ENCODE measurements around the gene GPD1L.
"Not testable (repeated sequence)": the region's sequence is repeated elsewhere in the genome, so short reads cannot be mapped to it uniquely, and the experiment has no call there.

Gene GPD1L

GRCh38 chr3:32106929-32107362, 526 bp downstream of the GPD1L start:
- no peak for DNase-seq

- DNase-seq: not testable (repeated sequence)
Measured at GRCh38 chr3:32108224-32108623, 1.8 kb downstream of the GPD1L start.

DNA sequence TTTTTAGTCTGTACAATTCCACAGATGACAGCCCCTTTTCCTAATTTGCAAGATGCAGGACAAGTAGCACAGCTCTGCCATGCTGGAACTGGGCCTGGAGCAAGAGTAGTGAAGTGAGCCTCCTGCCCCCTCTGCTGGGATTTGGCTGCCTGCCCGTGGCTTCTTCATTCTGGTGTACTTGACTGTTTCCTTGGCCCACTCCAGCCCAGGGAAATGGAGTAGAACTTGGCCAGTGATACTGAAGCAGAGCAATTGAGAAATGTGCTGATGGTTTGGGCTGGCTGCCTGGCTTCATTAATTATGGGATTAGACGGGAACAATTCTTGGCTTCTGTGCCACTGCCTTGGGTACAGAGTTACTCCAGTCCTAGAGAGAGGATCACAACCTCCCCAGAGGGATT, 2.8 kb downstream of the GPD1L start:
- no peak for DNase-seq

DNA sequence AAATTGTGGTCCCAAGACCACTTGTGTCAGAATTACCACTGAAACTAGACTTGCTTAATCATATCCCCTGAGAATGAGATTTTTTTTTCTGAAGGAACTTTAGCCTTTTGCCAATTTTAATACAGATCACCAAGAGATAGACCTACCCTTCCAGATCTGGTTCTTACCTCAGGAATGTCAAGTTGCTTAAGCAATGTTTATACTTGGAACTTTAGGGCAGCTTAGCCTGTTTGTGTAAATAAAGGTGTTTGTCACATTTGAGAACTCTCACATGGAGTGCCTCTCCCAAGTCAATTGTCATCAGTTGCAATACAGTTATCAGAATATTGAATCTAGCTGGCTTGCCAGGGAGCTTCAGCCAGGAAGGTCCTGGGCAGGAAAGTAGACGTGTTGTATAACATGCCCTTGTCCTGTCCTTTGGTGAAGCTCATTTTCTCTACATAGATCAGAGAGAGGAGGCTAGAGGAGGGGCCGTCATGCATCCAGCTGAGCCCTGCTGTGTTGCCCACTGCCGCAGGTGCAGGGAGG, 3.9 kb downstream of the GPD1L start:
- no peak for DNase-seq

DNA sequence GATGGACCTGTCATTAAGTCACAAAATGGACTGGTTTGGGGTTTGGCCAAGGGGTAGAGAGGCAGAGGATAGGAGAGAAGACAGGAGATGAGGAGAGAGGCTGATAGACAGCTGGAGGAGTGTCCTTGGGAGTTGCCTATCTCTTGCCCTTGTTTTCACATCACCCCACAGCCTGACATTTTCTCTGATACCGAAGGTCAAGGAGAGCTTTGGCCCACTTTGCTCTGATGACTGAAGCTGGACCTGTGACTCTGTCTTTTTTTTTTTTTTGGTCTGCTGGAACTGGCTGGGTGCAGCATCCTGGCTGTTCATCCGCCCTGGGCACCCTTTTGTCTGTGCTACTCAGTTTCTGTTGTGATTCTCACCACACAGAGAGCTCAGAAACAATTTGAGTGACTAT, 5.1 kb downstream of the GPD1L start:
- DNase-seq: no peak

DNA sequence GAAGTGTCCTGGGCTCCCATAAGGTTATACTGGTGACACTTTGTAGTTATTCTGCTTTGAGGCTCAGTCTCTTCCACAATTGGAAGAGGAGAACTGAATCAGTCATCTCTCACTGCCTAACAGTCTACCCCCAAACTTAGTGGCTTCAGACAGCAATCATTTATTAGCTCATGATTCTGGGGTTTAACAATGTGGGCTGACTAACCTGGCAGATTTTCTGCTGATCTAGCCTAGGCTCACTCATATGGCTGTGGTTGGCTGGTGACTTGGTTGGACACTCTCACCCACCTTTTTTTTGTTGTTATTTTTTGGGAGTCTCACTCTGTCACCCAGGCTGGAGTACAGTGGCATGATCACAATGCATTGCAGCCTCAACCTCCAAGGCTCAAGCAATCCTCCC, 7.1 kb downstream of the GPD1L start:
- no peak for DNase-seq

GRCh38 chr3:32113981-32114545, 7.6 kb downstream of the GPD1L start:
- DNase-seq: no peak

DNA sequence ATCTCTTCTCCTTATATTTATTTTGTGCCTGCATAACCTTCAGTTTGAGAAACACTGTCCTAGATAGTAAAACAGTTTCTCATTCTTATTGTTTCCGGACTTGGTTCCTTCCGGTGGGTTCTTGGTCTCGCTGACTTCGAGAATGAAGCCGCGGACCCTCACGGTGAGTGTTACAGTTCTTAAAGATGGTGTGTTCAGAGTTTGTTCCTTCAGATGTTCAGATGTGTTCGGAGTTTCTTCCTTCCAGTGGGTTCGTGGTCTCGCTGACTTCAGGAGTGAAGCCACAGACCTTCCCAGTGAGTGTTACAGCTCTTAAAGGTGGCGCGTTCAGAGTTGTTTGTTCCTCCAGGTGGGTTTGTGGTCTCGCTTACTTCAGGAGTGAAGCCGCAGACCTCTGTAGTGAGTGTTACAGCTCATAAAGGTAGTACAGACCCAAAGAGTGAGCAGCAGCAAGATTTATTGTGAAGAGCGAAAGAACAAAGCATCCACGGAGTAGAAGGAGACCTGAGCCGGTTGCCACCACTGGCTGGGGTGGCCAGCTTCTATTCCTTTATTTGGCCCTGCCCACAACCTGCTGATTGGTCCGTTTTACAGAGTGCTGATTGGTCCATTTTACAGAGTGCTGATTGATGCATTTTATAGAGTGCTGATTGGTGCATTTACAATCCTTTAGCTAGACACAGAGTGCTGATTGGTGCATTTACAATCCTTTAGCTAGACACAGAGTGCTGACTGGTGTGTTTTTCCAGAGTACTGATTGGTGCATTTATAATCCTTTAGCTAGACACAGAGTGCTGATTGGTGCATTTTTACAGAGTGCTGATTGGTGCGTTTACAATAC, 8.3 kb downstream of the GPD1L start:
- DNase-seq: not testable (repeated sequence)

DNA sequence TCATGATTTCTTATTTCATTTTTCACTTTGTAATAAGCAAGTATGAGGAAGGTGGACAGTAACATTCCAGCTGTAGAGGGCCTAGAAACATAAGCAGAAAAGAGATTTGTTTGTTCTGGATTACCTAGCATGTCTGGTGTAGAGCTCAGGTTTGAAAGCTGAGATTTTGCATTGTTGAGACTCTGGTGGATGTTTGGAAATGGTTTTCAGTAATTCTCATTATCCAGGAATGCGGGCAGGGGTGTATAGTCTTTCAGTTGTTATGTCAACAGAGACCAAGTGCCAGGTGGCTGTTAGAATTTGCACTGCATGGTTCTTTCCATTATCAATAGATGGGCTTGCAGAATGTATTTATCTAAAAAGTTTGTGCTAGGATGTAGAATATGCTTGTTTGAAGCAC, 10.9 kb downstream of the GPD1L start:
- no peak for DNase-seq

DNA sequence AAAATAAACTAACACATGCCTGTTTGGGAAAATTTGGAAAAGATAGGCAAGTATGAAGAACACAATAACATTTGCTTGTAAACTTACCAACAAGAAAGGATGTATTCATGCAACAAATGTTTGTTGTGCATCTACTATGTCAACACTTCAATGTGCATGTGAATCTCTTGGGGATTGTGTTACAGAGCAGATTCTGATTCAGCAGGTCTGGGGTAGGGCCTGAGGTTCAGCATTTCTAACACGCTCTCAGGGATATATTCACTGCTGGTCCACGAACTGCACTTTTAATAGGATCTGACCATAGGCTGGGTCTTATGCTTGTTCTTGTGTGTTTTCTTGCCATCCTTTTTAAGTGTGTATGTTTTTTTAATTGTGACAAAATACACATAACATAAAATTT, 11.8 kb downstream of the GPD1L start:
- no peak for DNase-seq

- no peak for DNase-seq
Measured at GRCh38 chr3:32120471-32120870, 14.1 kb downstream of the GPD1L start.

- no peak for DNase-seq
Measured at GRCh38 chr3:32121137-32121536, 14.7 kb downstream of the GPD1L start.

DNA sequence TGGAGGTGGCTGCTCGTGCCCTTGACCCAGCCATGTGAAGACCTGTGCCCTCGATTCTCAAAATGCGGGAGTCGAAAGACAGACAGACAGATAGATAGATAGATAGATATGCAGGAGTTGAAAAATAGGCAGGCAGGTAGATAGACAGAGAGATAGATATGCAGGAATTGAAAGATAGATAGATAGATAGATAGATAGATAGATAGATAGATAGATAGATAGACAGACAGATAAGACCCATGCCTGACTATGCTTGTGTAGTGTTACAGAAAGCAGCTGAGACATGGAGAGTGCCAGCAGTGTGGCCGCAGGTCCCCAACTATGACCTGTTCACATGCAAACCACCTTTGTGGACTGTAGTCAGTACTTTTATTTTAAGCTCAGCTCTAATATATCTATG, 17.2 kb downstream of the GPD1L start:
- DNase-seq: no peak

- no peak for DNase-seq
Measured at GRCh38 chr3:32125012-32125411, 18.6 kb downstream of the GPD1L start.

DNA sequence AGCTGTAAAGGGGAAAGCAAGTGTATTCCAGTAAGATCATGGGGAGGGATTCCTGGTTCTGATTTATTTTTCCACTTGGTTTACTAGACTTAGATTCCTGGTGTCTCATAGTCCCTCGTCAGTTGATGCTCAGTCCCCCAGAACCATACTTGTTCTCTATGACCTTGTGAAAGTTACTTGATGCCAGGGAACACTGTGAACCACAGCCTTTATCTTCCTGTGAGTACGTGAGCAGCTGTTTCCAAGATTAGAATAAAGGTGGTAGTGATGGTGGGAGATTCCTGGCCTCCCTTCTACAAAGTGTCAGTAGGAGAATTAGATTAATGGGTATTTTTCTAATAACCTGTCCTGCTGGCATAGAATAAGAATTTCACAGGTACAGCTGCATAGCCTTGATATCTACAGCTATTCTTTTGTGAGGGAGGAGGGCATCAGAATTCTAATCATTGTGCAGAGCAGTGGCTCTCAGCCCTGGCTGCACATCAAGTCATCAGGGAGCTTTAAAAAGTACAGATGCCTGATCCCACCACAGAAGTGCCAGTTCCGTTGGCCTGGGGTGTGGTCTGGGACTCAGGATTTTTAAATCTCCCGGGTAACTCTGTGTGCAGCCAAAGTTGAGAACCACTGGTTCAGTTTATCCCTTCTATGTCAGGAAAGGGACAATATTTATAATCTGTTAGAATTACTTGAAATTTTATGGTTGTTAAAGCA, 20.0 kb downstream of the GPD1L start:
- DNase-seq: no peak

DNA sequence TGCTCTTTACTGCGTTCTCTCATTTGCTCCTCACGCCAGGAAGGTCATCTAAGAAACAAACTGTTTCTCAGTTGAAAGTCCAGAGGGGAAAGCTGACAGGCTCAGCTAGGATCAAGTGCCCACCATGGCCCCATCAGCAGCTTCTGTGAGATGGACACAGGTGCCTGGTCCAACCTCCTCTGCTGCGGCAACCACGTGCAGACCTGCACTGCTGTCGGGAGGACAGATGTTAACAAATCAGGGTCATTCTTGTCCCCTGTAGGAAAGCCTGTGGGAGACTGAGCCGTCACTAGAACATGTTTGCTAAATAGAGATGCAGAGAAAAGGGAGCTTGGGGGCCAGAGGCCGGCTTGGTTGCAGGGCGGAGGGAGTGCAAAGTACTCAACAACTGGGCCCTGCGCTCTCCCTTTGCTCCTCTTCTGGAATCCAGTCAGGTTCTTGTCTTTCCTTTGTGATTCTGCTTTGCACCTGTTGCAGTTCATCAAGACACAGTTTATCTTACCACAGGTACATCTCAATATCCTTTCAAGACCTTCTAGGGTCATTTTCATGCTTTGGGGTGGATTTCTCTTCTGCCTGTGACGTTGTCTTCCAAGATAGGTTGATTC, 20.9 kb downstream of the GPD1L start:
- no peak for DNase-seq

DNA sequence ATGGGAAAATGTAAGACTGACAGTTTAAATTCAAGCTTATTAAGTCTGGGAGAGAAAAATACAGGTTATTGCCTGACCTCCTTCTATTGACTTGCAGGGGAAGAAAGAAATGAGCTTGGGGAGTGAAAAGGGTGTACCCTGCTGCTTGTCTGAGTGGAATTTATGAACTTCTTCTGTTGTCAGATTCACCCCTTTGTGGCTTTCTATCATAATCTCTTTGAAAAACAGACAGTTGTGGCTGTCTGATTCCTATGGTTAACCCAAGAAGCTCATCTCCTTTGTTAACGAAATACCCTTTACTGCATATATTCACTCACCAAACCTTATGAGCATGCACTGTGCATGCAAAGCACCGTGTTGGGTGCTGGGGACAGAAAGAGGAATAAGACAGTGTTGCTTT, 22.5 kb downstream of the GPD1L start:
- DNase-seq: no peak

DNA sequence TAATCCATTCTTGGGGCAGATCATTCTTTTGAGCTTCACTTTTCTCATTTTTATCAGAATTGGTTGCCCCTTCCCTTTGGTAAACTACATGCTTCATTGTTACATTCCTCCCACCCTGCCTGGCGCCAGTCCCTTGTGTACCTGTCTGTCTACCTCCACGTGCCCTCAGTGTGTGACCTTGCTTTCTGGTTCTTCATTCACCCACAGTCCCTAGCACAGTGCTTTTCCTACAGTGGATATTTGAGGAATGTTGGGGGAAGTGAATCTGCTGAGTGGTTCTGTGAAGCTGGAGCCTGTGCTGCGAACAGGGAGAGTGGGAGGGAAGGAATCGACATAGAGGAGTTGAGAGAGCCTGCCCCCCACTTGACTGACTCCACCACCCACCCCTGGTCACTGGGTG, 23.4 kb downstream of the GPD1L start:
- DNase-seq: no peak

- DNase-seq: no peak
Measured at GRCh38 chr3:32132121-32132520, 25.7 kb downstream of the GPD1L start.

- DNase-seq: no peak
Measured at GRCh38 chr3:32132706-32133105, 26.3 kb downstream of the GPD1L start.

DNA sequence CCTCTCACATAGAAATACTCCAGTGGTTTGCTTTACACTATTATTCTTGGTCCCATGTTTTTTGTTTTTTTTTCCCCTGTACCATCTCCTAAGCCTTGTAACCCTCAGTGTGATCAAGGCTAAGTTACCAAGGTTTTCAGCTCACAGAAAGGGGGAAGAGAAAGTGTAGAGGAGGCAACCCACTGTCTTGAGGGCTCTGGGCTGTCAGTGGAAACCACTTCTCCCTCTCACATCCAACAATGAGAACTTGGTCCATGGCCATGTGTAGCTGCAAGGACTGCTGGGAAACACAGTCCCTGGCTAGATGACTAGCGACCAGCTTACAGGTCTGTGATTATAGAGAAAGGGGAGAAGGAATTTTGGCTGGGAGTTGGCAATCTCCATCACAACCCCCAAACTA, 30.3 kb downstream of the GPD1L start:
- no peak for DNase-seq

DNA sequence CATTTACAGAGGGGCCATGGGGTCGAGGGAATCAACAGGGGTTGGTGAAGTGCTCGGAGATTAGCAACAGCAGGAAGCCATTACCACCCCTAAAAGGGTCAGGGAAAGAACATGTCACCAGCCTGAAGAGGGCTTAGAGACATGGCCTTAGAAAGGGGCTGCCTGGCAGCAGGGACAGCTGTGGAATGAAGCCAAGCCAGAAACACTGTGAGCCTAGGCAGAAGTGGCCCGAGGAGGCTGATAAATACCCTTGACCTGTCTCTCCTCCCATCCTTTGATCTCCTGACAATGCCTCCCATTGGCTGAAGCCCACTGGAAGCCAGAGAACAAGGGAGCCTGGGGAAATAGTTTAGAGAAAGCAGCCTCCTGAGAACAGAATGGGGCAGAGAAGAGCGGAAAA, 31.4 kb downstream of the GPD1L start:
- DNase-seq: no peak

DNA sequence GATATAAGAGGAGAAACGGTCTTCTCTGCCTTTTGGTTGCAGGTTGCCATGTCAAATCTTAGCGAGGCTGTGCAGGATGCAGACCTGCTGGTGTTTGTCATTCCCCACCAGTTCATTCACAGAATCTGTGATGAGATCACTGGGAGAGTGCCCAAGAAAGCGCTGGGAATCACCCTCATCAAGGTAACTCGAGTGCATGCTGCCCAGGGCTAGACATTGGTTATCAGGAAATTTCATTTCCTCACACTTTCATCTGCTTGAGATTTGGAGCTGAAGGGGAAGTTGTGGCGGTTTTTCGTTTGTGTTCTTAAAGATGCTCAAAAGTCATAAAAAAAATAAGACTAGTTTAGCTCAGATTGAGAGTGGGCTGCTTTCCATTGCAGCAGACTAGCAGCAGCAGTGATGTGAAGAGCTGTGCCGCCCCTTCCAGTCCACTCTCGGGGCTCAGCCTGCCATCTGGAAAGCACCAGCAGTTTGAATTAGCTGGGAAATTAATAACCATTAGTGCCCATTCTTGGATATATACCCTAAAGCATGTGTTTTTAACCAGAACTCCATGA, 32.2 kb downstream of the GPD1L start:
- no peak for DNase-seq

Measured in NCI-H2171 (cell line).